A549 (cell line): ENCODE measurements around the gene RPN2.

ENCODE experiments used
- CTCF ChIP-seq: fragments of >200 bp; sonication (Bioruptor Twin); formaldehyde crosslinking; IDR thresholded peaks from 3 replicates; pipeline ENCODE4 v1.5.1; 2016
- EP300 ChIP-seq, 2 experiments: fragments of >200 bp; sonication (Bioruptor Twin); formaldehyde crosslinking; IDR thresholded peaks; 2 replicates in 1 of 2; 3 replicates in 1 of 2; pipeline ENCODE4 v1.6.1; 2016 to 2017
- JUN ChIP-seq, 2 experiments: fragments of >200 bp; sonication (Bioruptor Twin); formaldehyde crosslinking; IDR thresholded peaks; 2 replicates in 1 of 2; 3 replicates in 1 of 2; pipeline ENCODE4 v1.6.1; 2016 to 2017
- NPAS2 ChIP-seq: fragments of 250-450 bp; sonication (Bioruptor Pico); IDR thresholded peaks from 2 replicates; pipeline ENCODE4 v1.8.0; 2022; ENCODE audit warnings: mild to moderate bottlenecking, moderate library complexity, borderline replicate concordance
- POLR2A ChIP-seq: IDR thresholded peaks from 2 replicates; pipeline ENCODE4 v1.6.1; 2012; ENCODE audit warnings: mild to moderate bottlenecking, low read length
- REST ChIP-seq: fragments of 200-600 bp; sonication (generic); IDR thresholded peaks from 2 replicates; pipeline ENCODE4 v1.6.1; 2016; ENCODE audit warnings: antibody characterized with exemption, mild to moderate bottlenecking, moderate library complexity
- USF2 ChIP-seq: fragments of 450-650 bp; IDR thresholded peaks from 2 replicates; pipeline ENCODE4 v1.6.1; 2014; ENCODE audit warnings: antibody characterized with exemption

GRCh38 chr20:37219751-37220668 is 40.9 kb downstream of the RPN2 start:
- TF ChIP-seq CTCF = no peak
- TF ChIP-seq USF2 = no peak
- no peak for TF ChIP-seq NPAS2
- no peak for TF ChIP-seq POLR2A
- no peak for TF ChIP-seq EP300 (IDR thresholded peaks at IDR 0.05)
- TF ChIP-seq REST = no peak
- no peak for TF ChIP-seq JUN (IDR thresholded peaks at IDR 0.05)
